ENCODE results near the gene MAP1LC3C.

Gene MAP1LC3C

DNA sequence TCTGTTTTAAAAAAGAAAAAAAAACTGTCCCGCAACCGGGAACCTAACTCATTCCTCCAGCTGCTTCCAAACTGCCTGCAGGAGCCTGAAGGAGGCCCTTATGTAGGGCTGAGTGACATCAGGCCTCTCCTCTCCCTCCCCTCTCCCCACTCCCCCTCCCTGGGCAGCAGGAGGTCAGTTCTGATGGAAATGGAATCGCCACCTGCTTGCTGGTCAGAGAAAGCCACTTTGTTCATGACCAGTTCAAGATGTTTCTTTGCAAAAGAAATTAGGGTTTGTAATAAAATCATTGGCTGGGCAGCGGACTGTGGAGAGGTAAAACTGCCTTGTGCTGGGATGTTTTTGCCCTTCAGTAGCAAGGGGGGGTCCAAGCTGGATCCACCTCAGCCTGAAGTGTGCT, at the start of gene MAP1LC3C:
MAP1LC3C (minus strand) TSS at position 73 of the 400 bp plus-strand sequence. CDS start 90 bp downstream, outside the sequence.
- Histone ChIP-seq H2AFZ (ENCODE audit: low read length, unreplicated experiment) (peak within 1 kb of the TSS; percentile 52), H3K4me1 (ENCODE audit: control insufficient read depth, insufficient read depth, low read length, unreplicated experiment) (peaks cover 11% of the 10 kb centered on the region), H3K79me2 (ENCODE audit: control insufficient read depth, insufficient read depth, low read length, unreplicated experiment) (no peaks in the 10 kb centered on the region), H3K27ac (ENCODE audit: low read depth, low read length) (no peak within 1 kb of the TSS), H3K27me3 (ENCODE audit: insufficient read depth, low read length) (no peaks in the 10 kb centered on the region), H3K4me3 (ENCODE audit: low read depth, low read length) (0 out of 2 replicates have a peak within 1 kb of the TSS, but pooled peaks have one; percentile 51), H3K36me3 (ENCODE audit: insufficient read depth, low read length) (no peaks in the 10 kb centered on the region)

DNA sequence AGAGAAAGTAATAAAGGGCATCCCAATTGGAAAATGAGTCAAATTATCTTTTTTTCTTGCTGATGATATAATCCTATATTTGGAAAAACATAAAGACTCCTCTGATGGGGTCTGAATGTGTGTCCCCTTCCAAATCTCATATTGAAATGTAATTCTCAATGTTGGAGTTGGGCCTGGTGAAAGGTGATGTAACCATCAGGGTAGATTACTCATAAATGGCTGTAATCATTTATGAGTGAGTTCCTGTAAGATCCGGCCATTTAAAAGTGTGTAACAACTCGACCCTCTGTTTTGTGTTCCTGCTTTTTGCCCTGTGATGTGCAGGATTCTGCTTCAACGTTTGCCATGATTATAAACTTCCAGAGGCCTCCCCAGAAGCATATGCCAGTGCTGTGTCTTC, 44.3 kb upstream of the MAP1LC3C start:
- Histone ChIP-seq H3K4me1 (ENCODE audit: control insufficient read depth, insufficient read depth, low read length, unreplicated experiment) (no peaks in the 10 kb centered on the region), H3K4me3 (ENCODE audit: low read depth, low read length) (no peak overlapping the region), H3K27ac (ENCODE audit: low read depth, low read length) (no peak overlapping the region), H2AFZ (ENCODE audit: low read length, unreplicated experiment) (no peak overlapping the region), H3K36me3 (ENCODE audit: insufficient read depth, low read length) (no peaks in the 10 kb centered on the region), H3K27me3 (ENCODE audit: insufficient read depth, low read length) (no peaks in the 10 kb centered on the region), H3K79me2 (ENCODE audit: control insufficient read depth, insufficient read depth, low read length, unreplicated experiment) (no peaks in the 10 kb centered on the region)

DNA sequence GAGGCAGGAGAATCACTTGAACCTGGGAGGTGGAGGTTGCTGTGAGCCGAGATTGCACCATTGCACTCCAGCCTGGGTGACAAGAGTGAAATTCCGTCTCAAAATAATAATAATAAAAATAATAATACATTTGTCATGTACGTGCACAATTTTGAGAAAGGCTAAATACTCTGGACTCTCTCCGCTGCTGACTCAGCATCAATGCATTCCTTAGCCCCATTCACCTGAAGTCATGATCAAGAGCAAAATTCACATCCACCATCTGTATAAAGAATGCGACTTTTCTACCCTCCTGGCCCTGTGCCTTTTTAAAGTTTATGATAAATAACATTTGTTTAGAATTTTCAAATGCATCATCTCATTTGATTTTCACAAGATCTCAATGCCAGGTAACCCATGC, 35.5 kb upstream of the MAP1LC3C start:
- Histone ChIP-seq H3K4me3 (ENCODE audit: low read depth, low read length) (no peak overlapping the region), H3K79me2 (ENCODE audit: control insufficient read depth, insufficient read depth, low read length, unreplicated experiment) (no peaks in the 10 kb centered on the region), H3K4me1 (ENCODE audit: control insufficient read depth, insufficient read depth, low read length, unreplicated experiment) (no peaks in the 10 kb centered on the region), H3K27ac (ENCODE audit: low read depth, low read length) (no peak overlapping the region), H2AFZ (ENCODE audit: low read length, unreplicated experiment) (no peak overlapping the region), H3K36me3 (ENCODE audit: insufficient read depth, low read length) (no peaks in the 10 kb centered on the region), H3K27me3 (ENCODE audit: insufficient read depth, low read length) (0 out of 2 replicates have a peak, but pooled peaks cover 6% of the 10 kb centered on the region)

GRCh38 chr1:242033447-242033846, 34.5 kb upstream of the MAP1LC3C start:
- Histone ChIP-seq H3K4me1 (ENCODE audit: control insufficient read depth, insufficient read depth, low read length, unreplicated experiment) (no peaks in the 10 kb centered on the region), H3K4me3 (ENCODE audit: low read depth, low read length) (no peak overlapping the region), H3K79me2 (ENCODE audit: control insufficient read depth, insufficient read depth, low read length, unreplicated experiment) (no peaks in the 10 kb centered on the region), H3K36me3 (ENCODE audit: insufficient read depth, low read length) (no peaks in the 10 kb centered on the region), H3K27ac (ENCODE audit: low read depth, low read length) (no peak overlapping the region), H2AFZ (ENCODE audit: low read length, unreplicated experiment) (no peak overlapping the region), H3K27me3 (ENCODE audit: insufficient read depth, low read length) (0 out of 2 replicates have a peak, but pooled peaks cover 6% of the 10 kb centered on the region)

DNA sequence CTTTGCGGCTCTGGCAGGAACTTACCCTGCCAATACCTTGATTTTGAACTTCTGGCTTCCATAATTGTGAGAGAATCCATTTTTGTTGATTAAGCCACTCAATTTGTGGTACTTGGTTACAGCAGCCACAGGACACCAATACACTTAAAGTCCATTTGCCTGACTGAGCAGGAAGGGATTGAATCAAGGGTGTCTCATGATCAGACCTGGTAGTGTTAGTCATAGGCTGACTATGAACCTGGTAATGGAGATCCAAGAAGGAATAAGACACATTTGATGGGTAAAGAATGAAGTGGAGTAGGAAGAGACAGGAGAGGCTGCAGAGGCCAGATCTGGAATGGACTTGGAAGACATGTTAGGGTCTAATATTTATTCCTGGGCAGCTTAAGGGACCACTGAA, 31.2 kb upstream of the MAP1LC3C start:
- Histone ChIP-seq H3K27me3 (ENCODE audit: insufficient read depth, low read length) (0 out of 2 replicates have a peak, but pooled peaks cover 6% of the 10 kb centered on the region), H3K36me3 (ENCODE audit: insufficient read depth, low read length) (no peaks in the 10 kb centered on the region), H2AFZ (ENCODE audit: low read length, unreplicated experiment) (no peak overlapping the region), H3K4me1 (ENCODE audit: control insufficient read depth, insufficient read depth, low read length, unreplicated experiment) (no peaks in the 10 kb centered on the region), H3K79me2 (ENCODE audit: control insufficient read depth, insufficient read depth, low read length, unreplicated experiment) (no peaks in the 10 kb centered on the region), H3K27ac (ENCODE audit: low read depth, low read length) (no peak overlapping the region), H3K4me3 (ENCODE audit: low read depth, low read length) (no peak overlapping the region)

GRCh38 chr1:242025681-242026080, 26.8 kb upstream of the MAP1LC3C start:
- no peaks in the 10 kb centered on the region for H3K27me3 ChIP-seq (ENCODE audit: insufficient read depth, low read length)
- H3K4me3 ChIP-seq (ENCODE audit: low read depth, low read length): no peak overlapping the region
- H3K27ac ChIP-seq (ENCODE audit: low read depth, low read length): no peak overlapping the region
- H3K4me1 ChIP-seq (ENCODE audit: control insufficient read depth, insufficient read depth, low read length, unreplicated experiment): no peaks in the 10 kb centered on the region
- H3K79me2 ChIP-seq (ENCODE audit: control insufficient read depth, insufficient read depth, low read length, unreplicated experiment): no peaks in the 10 kb centered on the region
- H2AFZ ChIP-seq (ENCODE audit: low read length, unreplicated experiment): no peak overlapping the region
- H3K36me3 ChIP-seq (ENCODE audit: insufficient read depth, low read length): no peaks in the 10 kb centered on the region

DNA sequence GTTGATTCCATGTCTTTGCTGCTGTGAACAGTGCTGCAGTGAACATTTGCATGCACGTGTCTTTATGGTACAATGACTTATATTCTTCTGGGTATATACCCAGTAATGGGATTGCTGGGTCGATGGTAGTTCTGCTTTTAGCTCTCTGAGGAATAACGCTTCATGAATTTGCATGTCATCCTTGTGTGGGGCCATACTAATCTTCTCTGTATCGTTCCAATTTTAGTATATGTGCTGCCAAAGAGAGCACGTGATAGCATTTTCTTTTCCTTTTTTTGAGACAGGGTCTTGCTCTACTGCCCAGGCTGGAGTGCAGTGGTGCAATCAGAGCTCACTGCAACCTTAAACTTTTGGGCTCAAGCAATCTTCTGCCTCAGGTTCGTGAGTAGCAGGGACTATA, 24.9 kb upstream of the MAP1LC3C start:
- Histone ChIP-seq H3K36me3 (ENCODE audit: insufficient read depth, low read length) (no peaks in the 10 kb centered on the region), H2AFZ (ENCODE audit: low read length, unreplicated experiment) (no peak overlapping the region), H3K4me3 (ENCODE audit: low read depth, low read length) (no peak overlapping the region), H3K27ac (ENCODE audit: low read depth, low read length) (no peak overlapping the region), H3K27me3 (ENCODE audit: insufficient read depth, low read length) (no peaks in the 10 kb centered on the region), H3K79me2 (ENCODE audit: control insufficient read depth, insufficient read depth, low read length, unreplicated experiment) (no peaks in the 10 kb centered on the region), H3K4me1 (ENCODE audit: control insufficient read depth, insufficient read depth, low read length, unreplicated experiment) (no peaks in the 10 kb centered on the region)

DNA sequence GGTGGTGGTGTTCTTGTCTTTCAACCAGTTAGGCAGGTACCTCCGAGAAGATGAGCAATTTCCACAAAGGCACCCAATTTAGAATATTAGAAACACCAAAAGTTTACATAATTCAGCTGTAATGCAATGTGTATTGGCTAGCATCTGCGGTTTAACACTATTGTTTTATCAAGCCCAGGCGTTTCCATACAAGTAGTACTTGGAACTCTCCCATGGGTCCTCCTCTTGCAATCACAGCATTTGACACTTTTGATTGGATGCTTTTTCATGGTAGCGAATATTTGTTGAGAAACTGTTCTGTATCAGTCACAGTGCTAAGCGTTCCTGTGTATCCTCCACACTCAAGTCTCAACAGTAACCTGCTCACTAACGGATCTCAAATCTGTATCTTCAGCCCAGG, 20.1 kb upstream of the MAP1LC3C start:
- no peak overlapping the region for H2AFZ ChIP-seq (ENCODE audit: low read length, unreplicated experiment)
- H3K4me1 ChIP-seq (ENCODE audit: control insufficient read depth, insufficient read depth, low read length, unreplicated experiment): no peaks in the 10 kb centered on the region
- no peaks in the 10 kb centered on the region for H3K36me3 ChIP-seq (ENCODE audit: insufficient read depth, low read length)

DNA sequence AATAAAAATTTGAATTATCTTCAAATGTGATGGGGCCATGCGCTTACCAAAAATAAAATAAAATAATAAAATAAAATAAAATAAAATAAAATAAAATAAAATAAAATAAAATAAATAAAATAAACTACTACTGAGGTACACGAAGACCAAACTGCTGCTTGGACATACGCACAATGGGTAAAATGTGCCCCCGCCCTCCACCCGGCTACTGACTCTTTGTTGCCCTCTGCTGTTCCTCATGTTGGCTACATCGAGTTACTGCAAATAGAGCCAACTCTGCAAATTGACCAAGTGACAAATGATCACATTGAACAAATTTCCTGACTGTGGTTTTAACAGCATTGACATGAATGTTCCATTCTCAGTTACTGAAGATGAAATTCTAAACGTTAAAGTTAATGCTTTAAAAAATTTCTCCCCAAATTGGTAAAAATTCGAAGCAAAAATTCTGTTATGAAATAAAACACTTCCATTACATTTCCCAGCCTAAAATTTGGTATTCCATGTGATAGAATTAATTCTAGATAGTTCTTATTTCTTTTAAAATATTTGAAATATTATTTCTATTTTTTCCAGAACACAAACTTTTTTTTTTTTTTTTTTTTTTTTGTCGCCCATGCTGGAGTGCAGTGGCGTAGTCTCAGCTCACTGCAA, 18.8 kb upstream of the MAP1LC3C start:
- Histone ChIP-seq H3K36me3 (ENCODE audit: insufficient read depth, low read length) (no peaks in the 10 kb centered on the region), H3K27ac (ENCODE audit: low read depth, low read length) (no peak overlapping the region), H3K79me2 (ENCODE audit: control insufficient read depth, insufficient read depth, low read length, unreplicated experiment) (no peaks in the 10 kb centered on the region), H3K27me3 (ENCODE audit: insufficient read depth, low read length) (no peaks in the 10 kb centered on the region), H3K4me1 (ENCODE audit: control insufficient read depth, insufficient read depth, low read length, unreplicated experiment) (no peaks in the 10 kb centered on the region), H2AFZ (ENCODE audit: low read length, unreplicated experiment) (no peak overlapping the region), H3K4me3 (ENCODE audit: low read depth, low read length) (no peak overlapping the region)

More for the DNA sequence above, 20.1 kb upstream of the MAP1LC3C start:
- Histone ChIP-seq H3K79me2 (ENCODE audit: control insufficient read depth, insufficient read depth, low read length, unreplicated experiment) (no peaks in the 10 kb centered on the region), H3K27ac (ENCODE audit: low read depth, low read length) (no peak overlapping the region), H3K27me3 (ENCODE audit: insufficient read depth, low read length) (no peaks in the 10 kb centered on the region), H3K4me3 (ENCODE audit: low read depth, low read length) (no peak overlapping the region)

DNA sequence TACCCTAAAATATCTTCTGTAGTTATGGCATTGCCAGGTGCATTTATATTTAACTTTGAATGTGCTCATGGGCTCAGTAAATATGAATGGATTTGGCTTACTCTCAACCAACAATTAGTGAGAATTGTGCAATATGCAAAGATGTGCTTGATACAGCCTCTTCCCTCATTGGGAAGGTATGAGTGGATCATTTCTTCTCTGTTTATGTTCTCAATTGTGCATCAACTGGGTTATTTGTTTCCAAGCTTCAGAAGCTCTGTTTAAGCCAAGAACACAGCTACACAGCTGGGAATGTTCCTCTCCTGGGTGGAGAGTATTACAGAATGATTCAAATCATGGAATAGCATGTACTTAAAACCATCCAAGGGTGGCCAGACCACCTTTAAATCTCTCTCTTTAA, 17.6 kb upstream of the MAP1LC3C start:
- Histone ChIP-seq H3K4me1 (ENCODE audit: control insufficient read depth, insufficient read depth, low read length, unreplicated experiment) (no peaks in the 10 kb centered on the region), H3K36me3 (ENCODE audit: insufficient read depth, low read length) (no peaks in the 10 kb centered on the region), H2AFZ (ENCODE audit: low read length, unreplicated experiment) (no peak overlapping the region), H3K79me2 (ENCODE audit: control insufficient read depth, insufficient read depth, low read length, unreplicated experiment) (no peaks in the 10 kb centered on the region), H3K4me3 (ENCODE audit: low read depth, low read length) (no peak overlapping the region), H3K27me3 (ENCODE audit: insufficient read depth, low read length) (no peaks in the 10 kb centered on the region), H3K27ac (ENCODE audit: low read depth, low read length) (no peak overlapping the region)

DNA sequence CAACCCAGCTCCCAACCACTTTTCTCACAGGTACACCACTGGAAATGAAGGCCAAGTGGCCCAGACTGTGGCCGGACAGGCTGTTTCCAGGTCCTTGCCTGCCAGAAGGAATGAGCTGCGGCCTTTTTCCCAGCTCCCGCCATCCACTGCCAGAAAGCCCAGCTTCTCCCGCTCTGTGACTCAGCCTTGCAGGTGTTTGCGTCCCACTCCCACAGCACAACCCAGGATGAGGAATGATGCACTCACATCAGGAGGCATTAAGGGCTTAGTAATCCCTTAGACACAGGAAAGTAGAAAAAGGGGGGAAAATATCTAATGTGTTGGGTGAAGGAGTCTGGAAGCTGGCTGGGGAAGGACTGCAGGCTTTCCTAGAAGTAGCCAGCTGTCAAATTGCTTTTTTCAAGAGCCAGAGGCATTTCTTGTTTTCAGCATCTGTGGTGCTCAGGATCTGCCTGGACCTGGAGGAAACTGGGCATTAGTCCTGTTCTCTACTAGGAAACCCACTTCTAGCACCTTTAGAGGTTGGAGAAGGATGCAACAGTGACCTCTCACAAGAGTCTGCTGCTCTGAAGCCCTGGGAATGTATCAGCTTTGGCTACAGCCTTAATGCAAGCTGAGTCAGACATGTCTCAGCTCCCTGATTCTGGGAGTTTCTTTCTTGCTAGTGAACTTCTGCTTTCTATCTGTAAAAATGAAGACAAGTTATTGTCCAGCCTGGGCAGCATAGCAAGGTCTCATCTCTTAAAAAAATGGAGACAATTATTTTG, 13.2 kb upstream of the MAP1LC3C start:
- Histone ChIP-seq H2AFZ (ENCODE audit: low read length, unreplicated experiment) (no peak overlapping the region), H3K79me2 (ENCODE audit: control insufficient read depth, insufficient read depth, low read length, unreplicated experiment) (no peaks in the 10 kb centered on the region), H3K4me1 (ENCODE audit: control insufficient read depth, insufficient read depth, low read length, unreplicated experiment) (no peaks in the 10 kb centered on the region), H3K36me3 (ENCODE audit: insufficient read depth, low read length) (no peaks in the 10 kb centered on the region), H3K4me3 (ENCODE audit: low read depth, low read length) (no peak overlapping the region), H3K27ac (ENCODE audit: low read depth, low read length) (no peak overlapping the region), H3K27me3 (ENCODE audit: insufficient read depth, low read length) (no peaks in the 10 kb centered on the region)

Measured in ACC112 (cell line).